ENCODE measurements around the gene PLCD3. TPM values are rescaled to one million over a fixed set of nuclear protein-coding genes. Genes with fewer than 3 reads are reported as not detected.

PLCD3 gene
- polyA plus RNA-seq, 1 of the 3 experiments (the other 2 are of a cell fraction), result 59.7 TPM

GRCh38 chr17:45147581-45148182, 15.4 kb upstream of the PLCD3 start (continued):
- TF ChIP-seq, protein P1, sequence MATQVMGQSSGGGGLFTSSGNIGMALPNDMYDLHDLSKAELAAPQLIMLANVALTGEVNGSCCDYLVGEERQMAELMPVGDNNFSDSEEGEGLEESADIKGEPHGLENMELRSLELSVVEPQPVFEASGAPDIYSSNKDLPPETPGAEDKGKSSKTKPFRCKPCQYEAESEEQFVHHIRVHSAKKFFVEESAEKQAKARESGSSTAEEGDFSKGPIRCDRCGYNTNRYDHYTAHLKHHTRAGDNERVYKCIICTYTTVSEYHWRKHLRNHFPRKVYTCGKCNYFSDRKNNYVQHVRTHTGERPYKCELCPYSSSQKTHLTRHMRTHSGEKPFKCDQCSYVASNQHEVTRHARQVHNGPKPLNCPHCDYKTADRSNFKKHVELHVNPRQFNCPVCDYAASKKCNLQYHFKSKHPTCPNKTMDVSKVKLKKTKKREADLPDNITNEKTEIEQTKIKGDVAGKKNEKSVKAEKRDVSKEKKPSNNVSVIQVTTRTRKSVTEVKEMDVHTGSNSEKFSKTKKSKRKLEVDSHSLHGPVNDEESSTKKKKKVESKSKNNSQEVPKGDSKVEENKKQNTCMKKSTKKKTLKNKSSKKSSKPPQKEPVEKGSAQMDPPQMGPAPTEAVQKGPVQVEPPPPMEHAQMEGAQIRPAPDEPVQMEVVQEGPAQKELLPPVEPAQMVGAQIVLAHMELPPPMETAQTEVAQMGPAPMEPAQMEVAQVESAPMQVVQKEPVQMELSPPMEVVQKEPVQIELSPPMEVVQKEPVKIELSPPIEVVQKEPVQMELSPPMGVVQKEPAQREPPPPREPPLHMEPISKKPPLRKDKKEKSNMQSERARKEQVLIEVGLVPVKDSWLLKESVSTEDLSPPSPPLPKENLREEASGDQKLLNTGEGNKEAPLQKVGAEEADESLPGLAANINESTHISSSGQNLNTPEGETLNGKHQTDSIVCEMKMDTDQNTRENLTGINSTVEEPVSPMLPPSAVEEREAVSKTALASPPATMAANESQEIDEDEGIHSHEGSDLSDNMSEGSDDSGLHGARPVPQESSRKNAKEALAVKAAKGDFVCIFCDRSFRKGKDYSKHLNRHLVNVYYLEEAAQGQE (IDR thresholded peaks at IDR 0.05; ENCODE audit: low read depth, low read length), result peak; percentile 8; the same call in 1 of the 2 replicates
- TF ChIP-seq JUND (IDR thresholded peaks at IDR 0.05) (peak; percentile 69; the same call in 1 of the 2 replicates), FOXJ3 (CRISPR knock-in tag; IDR thresholded peaks at IDR 0.05) (peak; percentile 95), EP300 (IDR thresholded peaks at IDR 0.05; ENCODE audit: borderline replicate concordance in 1 of 2, low read depth in 1 of 2, low read length in 1 of 2) (peak; percentile 31 to 35; a peak in 2 of 4 replicates), RAD21 (IDR thresholded peaks at IDR 0.05; ENCODE audit: low read length) (no peak)

DNA sequence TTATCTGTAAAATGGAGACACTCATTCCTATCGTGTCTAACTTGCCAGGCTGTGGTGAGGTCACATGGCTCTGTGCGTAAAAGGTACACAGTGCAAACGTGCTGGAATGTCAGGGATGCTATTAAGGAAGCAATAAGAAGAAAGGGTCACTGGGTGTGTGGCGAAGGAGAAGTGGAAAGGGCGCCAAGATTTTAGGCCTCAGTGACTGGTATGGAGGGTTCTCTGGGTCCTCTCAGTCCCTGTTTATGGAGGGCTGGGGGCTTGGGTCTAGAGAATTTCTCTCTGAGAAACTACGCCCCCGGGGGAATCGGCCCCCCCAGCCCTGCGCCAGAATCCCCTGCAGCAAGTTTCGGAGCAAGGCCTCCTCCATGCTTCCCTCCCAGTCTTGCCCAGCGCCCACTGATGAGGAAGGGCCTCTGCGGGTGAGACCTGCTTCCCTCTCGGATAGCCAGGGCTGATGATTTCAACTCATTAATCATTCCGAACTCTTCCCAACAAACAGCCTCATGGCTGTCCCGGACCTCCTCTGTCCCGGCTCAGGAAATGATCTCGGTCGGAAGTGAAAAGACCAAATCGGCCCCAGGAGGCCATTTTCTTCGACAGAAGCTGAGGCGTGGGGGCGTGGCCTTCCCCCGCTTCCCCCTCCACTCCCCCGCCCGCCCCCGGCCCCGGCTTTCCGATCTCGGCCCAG, 14.7 kb upstream of the PLCD3 start:
- H3F3A ChIP-seq (replicated peaks; ENCODE audit: insufficient read depth), result peaks cover 46% of the 10 kb centered on the region
- H3K79me2 ChIP-seq (ENCODE audit: insufficient read depth), result peaks cover 42% of the 10 kb centered on the region
- peaks cover 0 to 15% of the 10 kb centered on the region in 2 experiments for H3K36me3 ChIP-seq (replicated peaks in 1 of 2; ENCODE audit: control insufficient read depth in 1 of 2, insufficient read depth in 2 of 2, low read length in 1 of 2)
- no peaks in the 10 kb centered on the region for H3K27me3 ChIP-seq (ENCODE audit: insufficient read depth)
- TF ChIP-seq SMC3 (IDR thresholded peaks at IDR 0.05; ENCODE audit: low read depth, low read length) (no peak), TAF1 (IDR thresholded peaks at IDR 0.05; ENCODE audit: borderline replicate concordance, low read depth, low read length) (peak; percentile 80; the same call in 1 of the 2 replicates), PBX3 (IDR thresholded peaks at IDR 0.05) (no peak; the same call in 1 of the 2 replicates), GABPA (IDR thresholded peaks at IDR 0.05; ENCODE audit: low read depth) (peak; percentile 31; the same call in 1 of the 2 replicates), YY1 (IDR thresholded peaks at IDR 0.05; ENCODE audit: low read depth) (peak; percentile 80; the same call in 1 of the 2 replicates)
- TF ChIP-seq, protein P1 (IDR thresholded peaks at IDR 0.05; ENCODE audit: low read depth, low read length), result no peak
- peaks cover 17 to 25% of the 10 kb centered on the region in 2 experiments; a peak in 3 of 4 replicates for H3K4me1 ChIP-seq (ENCODE audit: control insufficient read depth in 1 of 2, insufficient read depth in 2 of 2, low read depth in 1 of 2, low read length in 1 of 2)
- H3K4me3 ChIP-seq (ENCODE audit: low read depth in 2 of 2, low read length in 1 of 2), result peak overlapping the region; percentile 63 to 75
- 14% methylated on average over 19 of the region's 29 CpGs for WGBS (ENCODE audit: low lambda C conversion rate)
- H3K4me2 ChIP-seq, result peak overlapping the region; percentile 90
- H3K9me2 ChIP-seq, result no peaks in the 10 kb centered on the region
- ChIA-PET CTCF (interaction anchor here (0.8 to 10.6 kb wide), 6 partner anchors 13 to 71 kb away, joined by 3 to 209 read pairs (median 33); partner anchors contain the start of genes ACBD4 and PLCD3), POLR2A (interaction anchor here (1.2 to 6.1 kb wide), 6 partner anchors 10 to 100 kb away, joined by 4 to 210 read pairs (median 26); partner anchors contain the start of genes ACBD4 and HEXIM2)
- no peaks in the 10 kb centered on the region for H3K9me3 ChIP-seq
- H3K9ac ChIP-seq, result peak overlapping the region; percentile 99
- peak overlapping the region; percentile 89 for H2AFZ ChIP-seq (ENCODE audit: low read depth)
- H3K27ac ChIP-seq (ENCODE audit: low read depth in 2 of 2, low read length in 1 of 2), result peak overlapping the region; percentile 99 to 100
- H4K20me1 ChIP-seq (ENCODE audit: insufficient read depth), result peaks cover 28% of the 10 kb centered on the region
- peak; percentile 86 for DNase-seq
